ENCODE data around the gene CELSR2.

- TF ChIP-seq CTCF (IDR thresholded peaks at IDR 0.05) (no peak), ZFX (IDR thresholded peaks at IDR 0.05; ENCODE audit: borderline replicate concordance) (no peak)
Observed at GRCh38 chr1:109279615-109280278, 30.4 kb downstream of the CELSR2 start.
